Left ventricle myocardium superior (tissue), 1 donor: ENCODE measurements around the gene PIGO. TPM values are rescaled to one million over a fixed set of nuclear protein-coding genes. Genes with fewer than 3 reads are reported as not detected.

ENCODE experiments used
- ATAC-seq: fragments of 200-7000 bp; cut with Tn5 transposase; one replicate; pipeline ENCODE4 v1.9.1; 2020; ENCODE audit warnings: mild to moderate bottlenecking, moderate library complexity
- DNase-seq: peaks from one replicate; pipeline ENCODE4 v3.0.0-alpha.2; 2020
- intact Hi-C: fragments of 100-400 bp; cut with micrococcal nuclease; formaldehyde crosslinking; loops from one replicate; pipeline ENCODE4 v1.11.0; 2022
- total RNA-seq: library from RNA; stranded (reverse); fragmentation: NEBNext Ultra II Directional; extraction: Animal tissue kit (Norgen Biotek cat#: 25700); gene quantifications from one replicate; pipeline ENCODE4 v1.2.1, GENCODE V29; 2021
- donor health status: DM: no; HTN: yes; CAD: no; lungs with severe emphysema.

The PIGO gene
- total RNA-seq, 1 donor from 2014 or later, result 9.5 TPM

- intact Hi-C loops, result no loop called here
- ATAC-seq (no peak), DNase-seq (no peak)
Measured at GRCh38 chr9:35044071-35044470, 52.3 kb downstream of the PIGO start.

- ATAC-seq (no peak), DNase-seq (no peak)
- intact Hi-C loops, result no loop called here
Measured at GRCh38 chr9:35042891-35043545, 53.4 kb downstream of the PIGO start.

GRCh38 chr9:35042081-35042604 is 54.2 kb downstream of the PIGO start:
- DNase-seq, result no peak
- intact Hi-C loops, result no loop called here
- ATAC-seq, result no peak

Other genes starting within 250 kb of the PIGO start
- 0.10 TPM for gene PHF24, start 138.3 kb downstream of the PIGO start, total RNA-seq
- 36.2 TPM for gene DNAJB5, start 106.8 kb downstream of the PIGO start, total RNA-seq
- 233 TPM for gene VCP, start 24.0 kb downstream of the PIGO start, total RNA-seq
- 4.4 TPM for gene FANCG, start 16.6 kb downstream of the PIGO start, total RNA-seq
- gene STOML2, start 6.5 kb upstream of the PIGO start, total RNA-seq, result 150 TPM
- 15.6 TPM for gene ATOSB, start 19.3 kb upstream of the PIGO start, total RNA-seq
- gene UNC13B, start 65.4 kb upstream of the PIGO start, total RNA-seq, result 25.5 TPM